HG03175 (cell line): ENCODE measurements around the gene ZNF197.
A peak's percentile ranks its signal among the peaks of the same experiment; 100 is the strongest.
"Not testable (repeated sequence)": the region's sequence is repeated elsewhere in the genome, so short reads cannot be mapped to it uniquely, and the experiment has no call there.

ENCODE experiments used
- ATAC-seq: cut with Tn5 transposase; IDR thresholded peaks from one replicate; pipeline ENCODE4 v1.9.1; 2021; ENCODE audit warnings: mild to moderate bottlenecking, moderate library complexity; ENCODE audit not compliant: unreplicated experiment

The ZNF197 gene

GRCh38 chr3:44624749-44625480 lies at the start of gene ZNF197:
ZNF197 (plus strand) TSS chr3:44625036; CDS start chr3:44629155, 4,119 bp downstream.
- peak; percentile 94 for ATAC-seq

GRCh38 chr3:44576613-44577012 lies 48.2 kb upstream of the ZNF197 start:
- no peak for ATAC-seq

GRCh38 chr3:44577354-44577952 lies 47.4 kb upstream of the ZNF197 start:
- not testable (repeated sequence) for ATAC-seq

GRCh38 chr3:44578316-44578715 lies 46.5 kb upstream of the ZNF197 start:
- not testable (repeated sequence) for ATAC-seq

GRCh38 chr3:44578924-44579515 lies 45.8 kb upstream of the ZNF197 start:
- not testable (repeated sequence) for ATAC-seq

- not testable (repeated sequence) for ATAC-seq
Measured at GRCh38 chr3:44579749-44580148, 45.1 kb upstream of the ZNF197 start.

GRCh38 chr3:44580971-44581370 lies 43.9 kb upstream of the ZNF197 start:
- not testable (repeated sequence) for ATAC-seq

- ATAC-seq: peak; percentile 67
Measured at GRCh38 chr3:44584646-44585501, 40.0 kb upstream of the ZNF197 start, which contains the start of gene ZNF660. ZNF660 (plus strand) TSS chr3:44584964; CDS start chr3:44594194, 9,230 bp downstream.

GRCh38 chr3:44596621-44597020 lies 28.2 kb upstream of the ZNF197 start:
- no peak for ATAC-seq

GRCh38 chr3:44601749-44602148 lies 23.1 kb upstream of the ZNF197 start:
- ATAC-seq: no peak

- ATAC-seq: no peak
Measured at GRCh38 chr3:44612678-44613077, 12.2 kb upstream of the ZNF197 start.

GRCh38 chr3:44628716-44629115 lies 3.9 kb downstream of the ZNF197 start:
- no peak for ATAC-seq

- no peak for ATAC-seq
Measured at GRCh38 chr3:44632193-44632592, 7.4 kb downstream of the ZNF197 start.

- ATAC-seq: no peak
Measured at GRCh38 chr3:44642337-44642736, 17.5 kb downstream of the ZNF197 start.

- no peak for ATAC-seq
Measured at GRCh38 chr3:44643024-44643423, 18.2 kb downstream of the ZNF197 start.

- ATAC-seq: no peak
Measured at GRCh38 chr3:44647771-44648170, 22.9 kb downstream of the ZNF197 start.

GRCh38 chr3:44648564-44649229 lies 23.9 kb downstream of the ZNF197 start, which contains the start of gene ZNF35:
ZNF35 (plus strand) TSS chr3:44648732; CDS start chr3:44651068, 2,336 bp downstream.
- peak; percentile 95 for ATAC-seq

- ATAC-seq: no peak
Measured at GRCh38 chr3:44649709-44650108, 24.9 kb downstream of the ZNF197 start.

- ATAC-seq: no peak
Measured at GRCh38 chr3:44654039-44654438, 29.2 kb downstream of the ZNF197 start.

GRCh38 chr3:44659015-44659414 lies 34.2 kb downstream of the ZNF197 start:
- no peak for ATAC-seq
